ENCODE measurements around the gene RABGAP1L.
"Not testable (repeated sequence)": the region's sequence is repeated elsewhere in the genome, so short reads cannot be mapped to it uniquely, and the experiment has no call there.

Gene RABGAP1L

GRCh38 chr1:174156437-174156836 lies 2.9 kb upstream of the RABGAP1L start:
- DNase-seq = no peak

- DNase-seq = peak; percentile 34
These were observed 2.0 kb upstream of the RABGAP1L start for GRCh38 chr1:174157157-174157806.

GRCh38 chr1:174158767-174159251 lies 511 bp upstream of the RABGAP1L start:
- no peak for DNase-seq

GRCh38 chr1:174160109-174160473 lies 771 bp downstream of the RABGAP1L start:
- peak; percentile 12 for DNase-seq

DNA sequence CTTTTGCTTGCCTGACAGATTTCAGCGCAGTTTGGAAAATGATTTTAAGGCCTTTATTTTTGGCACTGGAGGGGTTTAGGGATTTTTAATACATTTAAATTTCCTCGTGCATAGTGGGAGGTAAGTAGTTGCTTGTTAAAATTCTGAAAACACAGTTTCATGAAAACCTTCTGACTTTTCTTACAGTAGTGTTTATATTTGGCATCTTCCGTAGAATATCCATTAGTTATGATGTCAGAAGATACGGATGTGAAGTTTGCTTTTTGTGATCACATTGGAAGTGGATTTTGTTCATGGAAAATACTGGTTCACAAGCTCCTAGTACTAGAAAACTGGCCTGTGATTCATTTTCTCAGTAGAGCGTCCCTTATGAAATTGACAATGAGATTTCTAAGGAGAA lies 1.3 kb downstream of the RABGAP1L start:
- no peak for DNase-seq

DNA sequence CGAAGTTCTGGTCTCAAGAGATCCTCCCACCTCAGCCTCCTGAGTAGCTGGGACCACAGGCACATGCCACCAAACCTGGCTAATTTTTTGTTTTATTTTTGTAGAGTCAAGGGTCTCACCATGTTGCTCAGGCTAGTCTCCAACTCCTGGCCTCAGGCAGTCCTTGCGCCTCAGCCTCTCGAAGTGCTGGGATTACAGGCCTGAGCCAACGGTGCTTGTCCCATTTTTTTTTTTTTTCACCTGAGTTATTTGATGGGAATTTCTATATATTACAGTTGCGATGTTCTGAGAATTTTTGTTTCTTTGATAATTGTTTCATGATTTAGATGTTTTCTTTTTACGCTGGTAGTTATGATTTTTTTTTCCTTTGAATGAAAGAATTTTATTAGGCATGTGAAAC lies 2.5 kb downstream of the RABGAP1L start:
- no peak for DNase-seq

GRCh38 chr1:174164826-174165225 lies 5.5 kb downstream of the RABGAP1L start:
- no peak for DNase-seq

DNA sequence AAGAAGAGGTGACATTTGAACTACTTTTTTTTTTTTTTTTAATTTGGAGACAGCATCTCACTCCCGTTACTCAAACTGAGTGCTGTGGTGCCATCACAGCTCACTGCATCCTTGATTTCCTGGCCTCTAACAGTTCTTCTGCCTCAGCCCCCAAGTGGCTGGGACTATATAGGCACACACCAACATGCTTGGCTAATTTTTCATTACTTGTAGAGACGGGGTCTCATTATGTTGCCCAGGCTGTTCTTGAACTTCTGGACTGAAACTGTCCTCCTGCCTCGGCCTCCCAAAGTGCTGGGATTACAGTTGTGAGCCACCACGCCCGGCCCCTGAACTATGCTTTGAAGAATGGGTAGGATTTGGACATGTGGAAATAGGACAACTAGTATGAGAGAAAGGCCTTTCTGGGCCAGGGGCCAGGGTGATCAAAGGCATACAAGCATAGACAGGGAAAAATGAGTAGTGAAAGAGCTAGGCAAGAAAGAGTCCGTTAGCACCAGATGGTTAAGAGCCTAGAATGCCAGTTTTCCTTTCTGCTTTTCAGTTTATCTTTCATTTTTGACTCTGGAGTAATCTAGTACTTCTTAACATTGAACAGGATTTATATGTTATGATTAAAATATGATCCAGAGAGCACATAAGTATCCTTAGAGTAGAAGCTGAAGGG lies 6.3 kb downstream of the RABGAP1L start:
- DNase-seq = no peak

DNA sequence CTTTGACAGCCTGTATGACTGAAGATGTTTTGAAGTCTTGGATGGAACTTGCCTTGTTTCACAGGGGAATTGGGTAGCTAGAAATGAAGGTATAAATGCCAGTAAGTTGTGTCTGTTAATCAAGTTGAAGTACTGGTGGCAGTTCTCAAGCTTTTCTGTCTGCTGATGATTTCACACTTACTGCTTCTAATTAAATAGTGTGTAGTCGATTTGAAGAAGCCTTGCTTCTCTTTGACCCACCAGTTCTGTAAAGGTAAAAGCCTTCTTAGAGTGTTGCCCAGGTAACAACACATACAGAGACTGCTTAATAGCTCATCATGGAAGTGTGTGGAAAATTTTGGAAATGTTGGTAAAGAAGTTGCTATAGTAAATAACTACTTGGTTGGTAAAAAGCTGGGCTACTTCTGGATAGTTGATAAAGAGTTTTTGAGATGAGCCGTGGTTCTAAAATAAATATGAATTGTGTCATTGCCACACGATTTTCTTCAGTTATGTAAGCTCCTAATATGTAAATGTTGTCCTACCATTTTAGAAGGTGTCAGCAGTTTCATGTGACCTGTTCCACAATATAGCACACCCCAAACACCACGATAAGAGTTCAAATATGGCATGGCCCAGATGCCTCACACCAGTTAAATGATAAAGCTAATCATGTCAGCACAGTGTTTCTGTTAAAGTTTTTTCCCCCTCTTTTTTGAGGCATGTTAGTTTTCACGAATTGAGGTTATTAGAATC lies 7.4 kb downstream of the RABGAP1L start:
- DNase-seq = no peak

GRCh38 chr1:174167265-174167803 lies 8.0 kb downstream of the RABGAP1L start:
- DNase-seq = no peak

GRCh38 chr1:174169342-174169741 lies 10.0 kb downstream of the RABGAP1L start:
- no peak for DNase-seq

DNA sequence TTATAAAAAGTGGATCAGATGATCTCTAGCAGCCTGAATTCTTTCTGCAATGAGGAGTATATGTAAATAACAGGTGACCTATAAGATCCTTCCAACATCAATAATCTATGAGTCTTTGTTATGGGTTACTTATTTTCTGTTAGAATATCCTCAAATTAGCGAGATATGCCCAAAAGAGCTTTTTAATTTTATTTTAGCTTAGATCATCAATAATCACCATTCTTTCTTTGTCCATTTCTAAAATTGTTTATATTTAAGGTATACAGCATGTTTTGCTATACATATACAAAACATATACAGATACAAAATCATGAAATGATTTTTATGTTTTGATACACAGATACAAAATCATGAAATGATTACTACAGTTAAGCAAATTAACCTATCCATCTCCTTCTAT lies 11.8 kb downstream of the RABGAP1L start:
- DNase-seq = no peak

DNA sequence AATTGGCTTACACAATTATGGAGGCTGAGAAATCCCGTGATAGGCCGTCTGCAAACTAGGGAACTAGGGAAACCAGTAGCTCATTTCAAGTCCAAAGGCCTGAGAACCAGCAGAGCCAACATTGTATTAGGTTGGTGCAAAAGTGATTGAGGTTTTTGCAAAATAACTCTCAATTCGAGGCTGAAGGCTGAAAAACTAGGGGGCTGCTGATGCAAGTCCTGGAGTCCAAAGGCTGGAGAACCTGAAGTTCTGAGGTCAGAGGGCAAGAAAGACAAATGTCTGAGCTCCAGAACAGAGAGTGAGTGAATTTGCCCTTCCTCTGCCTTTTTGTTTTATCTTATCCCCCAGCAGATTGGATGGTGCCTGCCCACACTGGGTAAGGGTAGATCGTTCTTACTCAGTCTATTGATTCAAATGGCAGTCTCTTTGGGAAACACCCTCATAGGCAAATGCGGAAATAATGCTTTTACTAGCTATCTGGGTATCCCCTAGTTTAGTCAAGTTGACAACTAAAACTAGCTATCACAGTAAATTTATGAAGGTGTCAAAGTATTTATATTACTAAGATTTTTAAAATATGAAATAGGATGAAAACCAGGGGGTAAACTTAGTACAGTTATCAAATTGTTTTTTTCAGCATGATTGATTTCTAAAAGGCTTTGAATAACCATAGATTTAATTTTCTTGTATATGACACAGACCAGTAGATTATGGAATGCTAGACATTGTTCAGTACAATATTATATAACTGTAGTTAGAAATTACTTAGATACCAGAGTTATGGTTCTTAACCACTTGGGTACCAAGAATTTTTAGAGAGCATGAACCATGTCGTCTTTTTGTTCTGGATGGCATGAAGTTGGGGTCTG lies 15.4 kb downstream of the RABGAP1L start:
- DNase-seq = no peak

DNA sequence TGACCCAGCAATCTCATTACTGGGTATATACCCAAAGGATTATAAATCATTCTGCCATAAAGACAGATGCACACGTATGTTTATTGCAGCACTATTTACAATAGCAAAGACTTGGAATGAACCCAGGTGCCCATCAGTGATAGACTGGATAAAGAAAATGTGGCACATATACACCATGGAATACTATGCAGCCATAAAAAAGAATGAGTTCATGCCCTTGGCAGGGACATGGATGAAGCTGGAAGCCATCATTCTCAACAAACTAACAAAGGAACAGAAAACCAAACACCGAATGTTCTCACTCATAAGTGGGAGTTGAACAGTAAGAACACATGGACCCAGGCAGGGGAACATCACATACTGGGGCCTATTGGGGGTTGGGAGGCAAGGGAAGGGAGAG lies 19.1 kb downstream of the RABGAP1L start:
- DNase-seq = not testable (repeated sequence)

DNA sequence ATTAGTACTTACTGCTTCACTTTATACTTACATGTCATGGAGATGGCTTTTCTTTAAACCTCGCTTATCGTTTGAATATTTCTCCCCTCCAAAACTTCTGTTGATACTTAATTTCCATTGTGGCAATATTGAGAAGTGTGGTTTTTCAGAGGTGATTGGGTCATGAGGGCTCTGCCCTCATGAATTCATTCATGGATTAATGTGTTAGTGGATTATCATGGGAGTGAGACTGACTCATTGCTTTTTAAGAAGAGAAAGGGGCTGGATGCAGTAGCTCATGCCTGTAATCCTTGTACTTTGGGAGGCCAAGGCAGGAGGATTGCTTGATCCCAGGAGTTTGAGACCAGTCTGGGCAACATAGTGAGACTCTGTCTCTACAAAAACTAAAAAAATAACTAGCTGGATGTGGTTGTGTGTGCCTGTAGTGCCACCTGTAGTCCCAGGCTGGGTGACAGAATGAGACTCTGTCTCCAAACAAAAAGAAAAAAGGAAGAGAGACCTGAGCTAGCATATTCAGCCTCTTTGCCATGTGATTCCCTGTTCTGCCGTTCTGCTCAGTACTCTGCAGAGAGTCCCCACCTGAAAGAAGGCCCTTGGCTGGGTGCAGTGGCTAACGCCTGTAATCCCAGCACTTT lies 30.2 kb downstream of the RABGAP1L start:
- no peak for DNase-seq

- DNase-seq = no peak
These were observed 31.4 kb downstream of the RABGAP1L start for GRCh38 chr1:174190691-174191199.

- DNase-seq = no peak
These were observed 32.1 kb downstream of the RABGAP1L start for GRCh38 chr1:174191349-174191862.

DNA sequence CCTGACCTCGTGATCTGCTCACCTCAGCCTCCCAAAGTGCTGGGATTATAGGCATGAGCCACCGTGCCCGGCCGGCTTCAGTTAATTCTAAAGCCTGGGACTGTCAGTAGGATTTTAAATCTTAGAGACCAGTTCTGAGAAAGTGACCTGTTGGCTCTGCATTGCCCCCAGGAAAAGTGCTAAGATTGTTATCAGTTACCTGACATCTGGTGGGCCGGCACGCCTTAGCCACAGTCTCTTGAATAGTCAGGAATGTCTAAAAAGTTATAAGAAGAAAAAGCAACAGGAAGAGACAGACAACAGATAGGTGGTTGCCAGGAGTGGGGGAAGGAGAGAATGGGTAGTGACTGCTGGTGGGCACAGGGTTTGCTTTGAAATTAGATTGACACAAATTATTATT lies 35.1 kb downstream of the RABGAP1L start:
- DNase-seq = no peak

DNA sequence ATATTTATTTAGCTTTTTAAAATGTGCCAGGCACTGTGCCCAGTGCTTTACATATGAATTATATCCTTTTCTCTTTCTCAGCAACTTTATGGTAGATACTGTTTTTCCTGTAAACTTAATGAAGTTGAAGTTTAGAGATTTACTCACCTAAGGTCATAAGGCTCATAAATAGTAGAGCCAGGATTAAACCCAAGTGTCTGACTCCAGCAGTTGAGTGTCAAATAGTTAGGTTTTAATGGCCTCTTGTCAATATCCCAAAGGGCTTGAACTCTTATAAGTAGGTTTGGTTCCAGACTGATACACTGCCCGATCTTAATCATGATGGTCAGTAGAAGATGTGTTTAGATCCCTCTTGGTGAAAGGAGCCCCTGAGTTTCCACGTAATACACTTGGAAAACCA lies 37.8 kb downstream of the RABGAP1L start:
- no peak for DNase-seq

DNA sequence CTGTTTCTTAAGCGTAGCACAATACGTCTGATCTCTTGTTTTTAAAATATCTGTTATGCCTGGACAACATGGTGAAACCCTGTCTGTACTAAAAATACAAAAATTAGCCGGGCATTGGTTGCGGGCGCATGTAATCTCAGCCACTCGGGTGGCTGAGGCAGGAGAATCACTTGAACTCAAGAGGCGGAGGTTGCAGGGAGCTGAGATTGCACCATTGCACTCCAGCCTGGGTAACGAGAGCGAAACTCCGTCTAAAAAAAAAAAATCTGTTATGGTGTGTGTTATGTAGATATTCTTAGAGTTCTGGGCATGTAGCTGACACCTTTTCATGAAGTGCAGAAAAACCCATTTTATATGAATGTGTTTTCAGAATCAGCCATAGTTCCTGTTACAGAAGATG lies 38.2 kb downstream of the RABGAP1L start:
- no peak for DNase-seq

GRCh38 chr1:174198202-174198601 lies 38.9 kb downstream of the RABGAP1L start:
- DNase-seq = no peak

GRCh38 chr1:174200746-174201145 lies 41.4 kb downstream of the RABGAP1L start:
- DNase-seq = no peak

All from activated naive CD4-positive, alpha-beta T cell treated with anti-CD3 and anti-CD28 coated beads, Interleukin-2, amount 50 U/mL, for 16 hours (primary cell).